ENCODE measurements around the gene KCNAB1.

The KCNAB1 gene

GRCh38 chr3:156250550-156250949 is 130.2 kb downstream of the KCNAB1 start:
- H3K4me3 ChIP-seq (ENCODE audit: low read depth, low read length) = no peak overlapping the region
- TF ChIP-seq CTCF (IDR thresholded peaks at IDR 0.05; ENCODE audit: borderline replicate concordance, insufficient read depth, low read depth, low read length) = no peak

- H3K4me3 ChIP-seq (ENCODE audit: low read depth, low read length) = no peak overlapping the region
- no peak for TF ChIP-seq CTCF (IDR thresholded peaks at IDR 0.05; ENCODE audit: borderline replicate concordance, insufficient read depth, low read depth, low read length)
Measured at GRCh38 chr3:156251424-156251823, 131.0 kb downstream of the KCNAB1 start.

GRCh38 chr3:156252656-156253055 is 132.3 kb downstream of the KCNAB1 start:
- no peak for TF ChIP-seq CTCF (IDR thresholded peaks at IDR 0.05; ENCODE audit: borderline replicate concordance, insufficient read depth, low read depth, low read length)

GRCh38 chr3:156253150-156253549 is 132.8 kb downstream of the KCNAB1 start:
- no peak for TF ChIP-seq CTCF (IDR thresholded peaks at IDR 0.05; ENCODE audit: borderline replicate concordance, insufficient read depth, low read depth, low read length)

More at GRCh38 chr3:156252656-156253055, 132.3 kb downstream of the KCNAB1 start:
- H3K4me3 ChIP-seq (ENCODE audit: low read depth, low read length) = no peak overlapping the region

GRCh38 chr3:156256256-156256655 is 135.9 kb downstream of the KCNAB1 start:
- no peak overlapping the region for H3K4me3 ChIP-seq (ENCODE audit: low read depth, low read length)
- TF ChIP-seq CTCF (IDR thresholded peaks at IDR 0.05; ENCODE audit: borderline replicate concordance, insufficient read depth, low read depth, low read length) = no peak

More at GRCh38 chr3:156253150-156253549, 132.8 kb downstream of the KCNAB1 start:
- no peak overlapping the region for H3K4me3 ChIP-seq (ENCODE audit: low read depth, low read length)

GRCh38 chr3:156256945-156257344 is 136.6 kb downstream of the KCNAB1 start:
- H3K4me3 ChIP-seq (ENCODE audit: low read depth, low read length) = no peak overlapping the region
- TF ChIP-seq CTCF (IDR thresholded peaks at IDR 0.05; ENCODE audit: borderline replicate concordance, insufficient read depth, low read depth, low read length) = no peak

- H3K4me3 ChIP-seq (ENCODE audit: low read depth, low read length) = no peak overlapping the region
- no peak for TF ChIP-seq CTCF (IDR thresholded peaks at IDR 0.05; ENCODE audit: borderline replicate concordance, insufficient read depth, low read depth, low read length)
Measured at GRCh38 chr3:156258301-156258700, 137.9 kb downstream of the KCNAB1 start.

Data from GM12875 (cell line).